ENCODE data around the gene DLD.
"Not testable (repeated sequence)": the region's sequence is repeated elsewhere in the genome, so short reads cannot be mapped to it uniquely, and the experiment has no call there.

DLD gene

DNA sequence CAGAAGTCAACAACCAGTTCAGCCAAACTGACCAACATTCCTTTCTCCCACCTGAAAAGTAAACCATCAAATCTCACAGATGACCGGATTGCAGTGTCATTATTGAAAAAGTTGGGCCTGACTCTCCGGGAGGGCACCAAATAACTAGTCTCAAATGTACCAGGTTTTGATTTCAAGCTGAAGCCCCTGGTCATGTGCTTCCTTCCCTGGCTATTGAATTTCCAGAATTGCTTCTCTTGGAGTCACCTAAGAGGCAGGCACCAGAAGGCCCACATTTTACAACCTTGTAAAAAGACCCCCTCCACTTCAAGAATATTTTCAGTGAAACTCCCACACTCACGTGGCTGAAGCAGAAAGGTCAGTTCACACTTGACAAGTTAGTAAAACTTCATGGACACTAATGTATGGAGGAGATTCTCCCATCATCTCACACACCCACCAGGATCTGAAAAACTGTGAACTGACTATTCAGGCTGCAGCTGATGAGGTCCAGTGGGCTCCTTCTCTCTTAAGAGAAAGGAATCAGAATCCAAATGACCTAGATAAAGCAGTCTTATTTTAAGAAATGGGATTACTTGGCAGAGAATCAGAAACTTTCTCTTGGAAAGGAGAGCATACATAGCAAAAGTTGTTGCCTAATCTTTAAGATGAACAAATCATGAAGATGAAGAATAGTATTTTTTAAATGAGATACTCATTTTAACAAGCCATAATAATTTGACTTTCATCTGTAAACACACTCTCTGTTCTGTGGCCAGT lies 53.6 kb downstream of the DLD start:
- DNase-seq (ENCODE audit: low read depth, low spot score) = no peak

DNA sequence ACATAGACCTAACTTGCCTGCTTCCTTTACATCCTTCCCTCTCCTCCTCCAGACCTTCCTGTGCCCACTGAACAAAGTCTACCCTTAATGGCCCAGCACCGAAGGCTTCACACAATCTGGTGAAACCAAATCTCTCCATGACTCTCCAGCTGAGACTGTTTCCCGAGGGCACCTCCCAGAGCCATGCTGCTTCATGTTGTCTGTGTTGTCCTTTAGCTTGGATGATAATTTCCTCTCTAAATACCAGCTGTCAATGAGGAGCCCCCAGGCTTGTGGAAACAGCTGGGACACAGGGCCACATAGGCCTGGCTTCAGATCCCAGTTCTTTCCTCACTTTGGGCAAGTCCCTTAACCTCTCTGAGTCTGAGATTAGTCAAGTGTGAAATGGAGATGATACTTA lies 54.3 kb downstream of the DLD start:
- no peak for DNase-seq (ENCODE audit: low read depth, low spot score)

DNA sequence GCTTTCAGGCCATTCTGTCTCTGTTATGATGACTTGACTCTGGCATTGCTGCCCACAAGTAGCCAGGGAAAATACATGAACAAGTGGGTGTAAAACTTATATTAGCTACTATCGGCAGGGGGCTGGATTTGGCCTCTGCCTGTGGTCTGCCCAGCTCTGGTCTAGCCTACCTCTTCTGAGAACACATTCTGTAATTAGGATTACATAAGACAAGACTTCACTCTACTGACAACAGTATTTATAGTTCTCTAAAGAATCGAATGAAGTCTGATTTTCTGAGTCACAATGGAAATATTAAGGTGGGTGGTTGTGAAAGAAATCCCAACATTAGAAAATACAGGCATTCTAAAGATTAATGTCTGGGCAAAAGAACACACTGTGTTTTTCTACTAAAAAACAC lies 55.5 kb downstream of the DLD start:
- no peak for DNase-seq (ENCODE audit: low read depth, low spot score)

DNA sequence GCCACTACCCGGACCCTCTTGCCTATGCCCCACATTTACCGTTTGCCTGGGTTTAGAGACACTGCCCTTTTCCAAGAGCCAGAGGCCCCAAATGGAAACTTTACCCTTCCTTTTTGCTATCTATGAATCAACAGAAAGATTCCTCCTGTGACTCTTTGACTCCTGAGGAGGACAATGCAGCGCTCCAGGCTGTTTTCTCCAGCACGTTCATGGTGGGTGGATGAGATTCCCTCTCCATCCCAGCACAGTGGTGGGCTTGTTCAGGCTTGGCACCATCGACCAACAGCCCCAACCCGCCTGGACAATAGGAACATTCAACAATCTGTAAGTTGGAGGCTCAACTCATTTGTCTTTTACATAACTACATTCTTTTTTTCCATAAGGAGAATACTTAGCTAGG lies 55.9 kb downstream of the DLD start:
- DNase-seq (ENCODE audit: low read depth, low spot score) = no peak

DNA sequence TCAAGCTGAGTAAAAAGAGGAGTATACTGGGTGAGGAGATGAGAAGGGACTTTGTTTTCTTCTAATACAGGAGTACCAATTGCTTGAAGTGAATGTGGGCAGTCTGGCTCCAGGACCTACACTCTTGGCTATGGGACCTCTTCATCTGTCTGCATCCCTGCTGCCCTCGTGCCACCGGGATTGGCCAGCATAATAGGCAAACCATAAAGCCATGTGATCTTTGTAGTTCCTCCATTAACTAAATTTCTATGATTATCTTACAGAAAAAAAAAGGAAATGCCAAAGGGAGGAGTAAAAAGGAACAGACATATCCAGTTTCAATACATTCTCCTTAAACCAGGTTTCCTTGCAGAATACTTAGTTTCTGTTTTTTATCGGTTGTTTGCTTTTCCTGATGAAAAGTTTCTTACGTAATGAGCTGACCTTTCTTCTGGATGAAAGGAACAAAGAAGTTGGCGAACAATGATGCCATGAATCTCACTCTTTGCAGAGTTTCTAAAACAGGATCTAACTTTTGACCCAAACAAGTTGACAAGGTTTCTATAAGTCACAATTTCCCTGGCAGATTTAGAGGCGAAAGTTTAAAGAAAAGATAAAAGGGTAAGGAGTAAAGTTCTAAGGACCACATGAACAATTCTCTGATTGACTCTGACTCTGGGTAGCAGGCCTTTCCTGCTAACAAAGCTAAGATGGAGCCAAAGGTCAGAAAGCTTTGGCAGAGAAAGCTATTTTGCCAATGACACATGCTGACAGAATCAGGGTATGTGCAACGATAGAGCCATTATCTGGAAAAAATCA lies 57.9 kb downstream of the DLD start:
- no peak for DNase-seq (ENCODE audit: low read depth, low spot score)

DNA sequence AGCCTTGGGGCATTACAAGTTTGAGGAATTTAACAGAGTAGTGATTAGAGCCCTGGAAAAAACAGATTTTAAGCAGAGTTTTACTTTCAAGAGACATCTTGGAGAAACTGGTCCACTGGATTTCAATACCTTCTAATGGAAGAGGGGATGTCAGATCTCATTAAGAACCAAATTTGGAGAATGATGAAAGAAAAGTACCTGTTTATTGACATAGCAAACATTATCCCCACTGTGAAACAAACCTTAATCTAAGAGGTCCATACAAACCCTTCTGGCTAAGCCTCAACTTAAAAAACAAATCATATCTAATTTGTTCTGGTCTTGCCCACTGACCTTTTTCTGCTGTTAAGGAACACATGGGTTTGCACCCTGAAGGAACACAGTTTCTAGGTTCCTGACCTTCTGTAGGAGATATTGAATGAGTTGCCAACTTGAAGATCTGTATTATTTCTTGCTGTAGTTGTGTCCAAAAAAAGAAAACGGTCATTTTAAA lies 58.5 kb downstream of the DLD start:
- DNase-seq (ENCODE audit: low read depth, low spot score) = no peak

DNA sequence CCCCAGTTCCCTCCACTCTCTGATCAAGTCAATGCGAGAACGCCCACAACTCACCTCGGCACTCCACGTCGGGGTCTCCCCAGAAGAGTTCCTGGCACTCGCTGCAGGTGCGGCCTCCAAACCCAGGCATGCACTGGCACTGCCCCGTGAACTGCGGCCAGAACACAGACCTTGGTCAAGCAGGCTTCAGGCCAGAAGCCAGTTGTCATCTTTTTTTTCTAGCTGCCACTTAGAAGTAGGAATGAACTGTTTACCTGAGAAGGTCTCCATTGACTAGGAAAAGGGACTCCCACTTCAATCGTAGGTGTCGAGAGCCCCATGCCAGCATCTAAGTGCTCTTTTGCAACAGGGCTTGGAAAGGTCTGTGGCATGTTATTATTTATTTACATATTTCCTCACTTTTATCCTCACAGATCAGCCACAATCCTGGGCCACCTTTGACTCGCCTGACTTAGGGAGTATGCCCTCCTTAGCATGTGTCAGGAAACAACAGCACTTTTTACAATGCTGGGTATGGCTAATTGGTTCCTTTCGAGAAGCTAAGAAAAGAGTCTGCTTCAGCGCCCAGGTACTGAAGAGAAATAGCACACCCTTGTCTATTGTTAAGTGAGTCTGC lies 60.3 kb downstream of the DLD start:
- DNase-seq (ENCODE audit: low read depth, low spot score) = no peak

DNA sequence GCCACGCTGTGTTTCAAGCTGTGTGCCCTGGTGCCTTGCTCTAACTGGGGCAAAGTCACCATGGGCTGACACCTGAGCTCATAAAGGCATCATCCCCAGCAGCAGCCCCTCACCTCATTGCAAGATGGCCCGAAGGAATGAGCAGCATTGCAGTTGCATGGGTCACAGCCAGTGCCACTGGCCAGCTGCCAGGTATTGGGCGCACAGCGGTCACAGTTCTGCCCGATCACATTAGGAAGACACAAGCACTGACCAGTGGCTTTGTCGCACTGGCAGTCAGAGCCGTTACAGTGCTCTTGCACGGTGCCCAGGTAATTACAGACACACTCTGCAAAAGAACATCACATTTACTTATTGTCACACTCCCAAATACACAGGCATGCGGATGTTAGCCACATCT lies 60.9 kb downstream of the DLD start:
- no peak for DNase-seq (ENCODE audit: low read depth, low spot score)

DNA sequence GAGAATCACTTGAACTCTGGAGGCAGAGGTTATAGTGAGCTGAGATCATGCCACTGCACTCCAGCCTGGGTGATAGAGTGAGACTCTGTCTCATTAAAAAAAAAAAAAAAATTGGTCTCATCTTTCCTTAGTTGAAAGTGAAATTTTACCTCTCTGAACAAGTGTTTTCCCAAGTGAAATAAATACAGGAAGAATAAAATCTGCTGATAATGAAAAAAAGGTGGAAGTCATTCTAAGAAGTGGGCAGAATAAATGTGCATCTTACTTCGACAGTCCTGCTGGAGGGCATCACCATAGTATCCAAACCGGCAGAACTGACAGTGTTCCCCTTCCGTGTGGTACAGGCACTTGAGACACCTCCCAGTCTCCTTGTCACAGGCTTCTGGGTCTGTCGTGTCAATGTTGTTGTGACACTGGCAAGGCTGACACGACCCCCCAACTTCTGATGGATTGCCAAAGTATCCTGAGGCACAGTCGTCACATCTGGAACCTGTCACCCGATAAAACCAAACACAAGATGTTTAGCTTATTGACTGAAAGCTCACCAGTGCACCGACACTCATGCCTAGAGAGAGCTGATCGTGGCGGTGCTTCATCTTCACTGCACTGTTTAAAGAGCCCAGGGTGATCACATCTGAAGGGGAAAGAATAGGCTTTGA lies 62.4 kb downstream of the DLD start:
- DNase-seq (ENCODE audit: low read depth, low spot score) = no peak

DNA sequence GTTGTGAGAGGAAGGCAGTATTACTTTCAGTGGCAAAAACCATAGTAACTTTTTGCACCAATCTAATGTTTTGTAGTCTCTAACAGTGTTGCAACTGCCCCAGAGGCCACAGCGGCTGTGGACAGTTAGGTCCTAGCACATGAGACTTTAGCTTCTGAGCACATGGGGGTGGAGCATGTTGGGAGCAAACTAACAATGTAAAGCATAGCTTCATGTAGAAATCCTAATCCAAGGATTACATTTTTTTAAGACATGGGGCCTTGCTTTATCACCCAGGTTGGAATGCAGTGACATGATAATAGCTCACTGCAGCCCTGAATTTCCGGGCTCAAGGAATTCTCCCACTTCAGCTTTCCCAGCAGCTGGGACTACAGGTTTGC lies 62.9 kb downstream of the DLD start:
- no peak for DNase-seq (ENCODE audit: low read depth, low spot score)

DNA sequence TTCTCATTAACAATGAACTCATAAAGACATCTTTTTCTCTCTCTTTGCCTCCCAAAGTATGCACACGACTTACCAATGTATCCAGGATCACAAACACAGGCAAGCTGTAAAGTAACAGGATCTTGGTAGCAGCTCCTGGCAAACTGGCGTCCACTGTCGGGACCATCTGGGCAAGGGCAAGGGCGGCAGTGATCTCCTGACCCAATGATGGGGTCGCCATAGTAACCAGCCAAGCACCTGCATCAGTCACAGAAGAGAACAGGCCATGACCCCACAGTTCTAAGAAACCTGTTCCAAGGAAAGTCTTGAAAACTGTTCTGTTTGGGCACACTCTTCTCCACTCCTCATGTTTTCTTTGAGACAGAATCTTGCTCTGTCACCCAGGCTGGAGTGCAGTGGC lies 64.4 kb downstream of the DLD start:
- DNase-seq (ENCODE audit: low read depth, low spot score) = no peak

DNA sequence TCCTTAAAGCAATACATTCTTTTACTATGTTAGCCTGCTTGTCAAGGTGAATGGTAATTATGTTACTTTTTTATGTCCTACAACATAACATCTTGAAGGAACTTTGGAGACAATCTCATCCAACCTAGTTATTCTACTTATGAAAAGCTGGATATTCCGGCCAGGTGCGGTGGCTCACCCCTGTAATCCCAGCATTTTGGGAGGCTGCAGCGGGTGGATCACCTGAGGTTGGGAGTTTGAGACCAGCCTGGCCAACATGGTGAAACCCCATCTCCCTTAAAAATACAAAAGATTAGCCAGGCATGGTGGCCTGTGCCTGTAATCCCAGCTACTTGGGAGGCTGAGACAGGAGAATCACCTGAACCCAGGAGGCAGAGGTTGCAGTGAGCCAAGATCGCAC lies 66.0 kb downstream of the DLD start:
- not testable (repeated sequence) for DNase-seq (ENCODE audit: low read depth, low spot score)

DNA sequence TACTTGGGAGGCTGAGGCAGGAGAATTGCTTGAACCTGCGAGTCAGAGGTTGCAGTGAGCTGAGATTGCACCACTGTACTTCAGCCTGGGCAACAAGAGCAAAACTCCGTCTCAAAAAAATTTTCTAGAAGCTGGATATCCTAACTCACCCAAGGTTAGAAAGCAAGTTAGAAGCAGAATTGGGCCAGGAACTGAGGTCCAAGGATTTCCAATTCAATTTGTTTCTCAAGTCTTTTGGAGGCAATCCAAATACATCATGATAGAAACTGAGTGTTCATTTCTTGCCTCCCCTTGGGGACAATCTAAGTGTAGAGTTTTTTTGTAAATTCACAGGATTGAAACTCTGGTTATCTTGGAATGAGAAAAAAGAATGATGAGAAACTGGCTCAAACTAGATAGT lies 66.5 kb downstream of the DLD start:
- no peak for DNase-seq (ENCODE audit: low read depth, low spot score)

DNA sequence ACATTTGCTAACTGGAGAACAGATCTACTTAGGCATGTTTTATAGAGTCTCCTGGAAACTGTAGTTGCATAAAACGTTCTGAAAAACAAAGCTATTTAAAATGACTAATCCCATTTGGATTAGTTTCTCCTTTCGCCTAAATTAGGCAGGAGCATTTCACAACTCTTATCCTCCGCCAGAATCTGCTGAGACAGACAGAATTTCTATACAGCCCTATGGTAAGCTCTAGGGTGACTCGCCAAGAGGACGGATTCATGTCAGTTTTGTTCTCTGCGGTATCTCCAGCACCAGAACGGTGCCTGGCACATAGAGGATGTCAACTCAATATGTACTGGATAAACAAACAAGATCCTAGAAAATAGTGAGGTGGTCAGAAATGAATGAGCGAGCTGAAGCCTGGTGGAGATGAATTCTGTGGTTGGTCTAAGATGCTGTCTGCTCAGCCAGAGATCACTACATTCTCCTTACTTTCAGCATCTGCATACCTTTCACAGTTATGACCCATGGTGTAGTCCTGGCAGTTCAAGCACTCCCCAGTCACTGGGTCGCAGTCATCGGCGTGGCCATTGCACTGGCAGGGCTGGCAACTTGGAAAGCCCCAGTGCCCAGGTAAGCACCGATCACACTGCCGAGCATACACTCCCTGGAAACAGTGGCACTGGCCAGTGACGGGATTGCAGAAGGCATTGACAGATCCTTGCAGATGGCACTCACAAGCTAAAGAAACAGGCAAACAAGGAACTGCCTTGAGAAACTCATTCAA lies 68.0 kb downstream of the DLD start:
- no peak for DNase-seq (ENCODE audit: low read depth, low spot score)

DNA sequence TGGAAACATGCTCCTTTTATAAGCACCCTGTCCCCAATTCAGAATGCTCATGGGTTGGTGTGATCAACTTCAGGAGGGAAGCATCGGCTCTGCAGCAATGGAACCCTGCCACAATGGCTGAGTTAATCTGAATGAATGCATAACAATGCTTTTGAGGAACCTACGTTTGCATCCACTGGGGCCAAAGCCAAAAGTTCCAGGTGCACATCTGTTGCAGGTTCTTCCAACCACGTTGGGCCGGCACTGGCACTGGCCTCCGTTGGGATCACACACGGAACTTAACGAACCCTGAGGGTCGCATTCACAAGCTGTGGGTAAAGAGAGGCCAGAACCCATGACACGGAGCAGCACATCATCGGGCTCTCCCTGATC lies 68.5 kb downstream of the DLD start:
- no peak for DNase-seq (ENCODE audit: low read depth, low spot score)

DNA sequence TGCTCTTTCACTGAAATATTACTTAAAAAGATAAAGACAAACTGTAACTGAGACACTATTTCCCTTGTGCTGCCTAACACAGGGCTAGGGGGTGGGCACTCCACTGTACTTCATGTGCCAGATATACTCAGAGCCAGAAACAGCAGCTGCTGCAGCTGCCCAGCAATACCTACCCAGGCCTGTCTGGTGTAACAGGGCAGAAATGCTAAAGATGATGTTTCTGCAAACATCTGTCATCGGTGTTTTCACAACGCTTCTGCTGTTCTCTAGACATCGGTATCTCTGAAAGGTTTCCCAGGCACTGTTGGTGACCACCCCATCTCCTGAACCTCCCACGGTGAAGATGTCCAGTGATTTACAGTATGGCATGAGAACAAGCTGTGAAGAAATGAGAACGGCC lies 69.3 kb downstream of the DLD start:
- DNase-seq (ENCODE audit: low read depth, low spot score) = no peak

DNA sequence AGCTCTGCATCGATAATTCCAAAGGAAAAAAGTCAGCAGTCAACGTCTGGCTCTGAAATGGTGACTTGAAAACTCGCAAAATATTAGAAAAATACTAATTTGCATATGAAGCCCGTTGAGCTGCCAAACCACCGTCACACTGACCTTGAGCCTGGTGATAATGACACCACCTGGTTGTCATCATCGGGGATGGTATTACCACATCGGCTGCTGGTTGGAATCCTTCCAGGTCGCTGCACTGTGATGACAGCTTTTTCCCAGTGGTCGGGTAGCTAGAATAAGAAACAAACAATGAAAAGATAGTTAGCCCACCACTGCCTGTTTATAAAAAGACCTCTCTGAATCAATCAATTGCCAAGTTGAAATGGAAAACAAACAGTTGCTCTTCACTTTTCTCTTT lies 70.4 kb downstream of the DLD start:
- no peak for DNase-seq (ENCODE audit: low read depth, low spot score)

DNA sequence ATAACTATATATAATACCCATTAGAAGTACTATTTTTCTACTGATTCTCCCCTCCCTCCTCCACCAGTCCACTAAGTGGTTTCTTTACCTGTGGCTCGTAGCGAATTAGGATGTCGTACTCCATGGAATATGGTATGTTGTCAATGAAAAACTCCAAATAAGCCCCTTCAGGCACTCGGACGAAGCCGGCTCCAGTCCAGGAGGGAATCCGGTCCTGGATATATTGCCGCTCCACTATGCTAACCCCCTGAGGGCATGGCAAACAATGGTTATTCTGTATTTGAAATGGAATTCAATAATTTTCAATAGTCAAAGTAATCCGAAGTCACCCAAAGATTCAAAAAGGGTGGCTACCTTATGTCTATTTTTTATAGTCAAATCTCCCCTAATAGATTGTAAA lies 71.8 kb downstream of the DLD start:
- DNase-seq (ENCODE audit: low read depth, low spot score) = no peak

DNA sequence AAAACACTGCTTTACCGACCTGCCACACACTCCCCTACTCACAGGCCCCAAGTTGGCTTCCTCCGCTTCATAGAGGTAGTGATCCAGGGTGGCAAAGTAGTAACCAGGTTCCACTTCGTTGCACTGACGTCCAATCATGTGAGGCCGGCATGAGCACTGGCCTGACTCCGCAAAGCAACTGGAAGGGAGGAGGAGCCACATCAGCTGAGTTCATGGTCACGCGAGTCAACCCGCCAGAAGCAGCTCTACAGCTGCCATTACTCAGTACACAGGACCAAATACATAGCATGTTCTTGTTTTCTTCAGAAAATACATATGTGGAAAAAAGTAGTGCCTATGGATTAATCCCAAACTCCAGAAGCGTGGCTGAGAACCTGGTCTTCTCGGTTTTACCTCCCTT lies 73.5 kb downstream of the DLD start:
- DNase-seq (ENCODE audit: low read depth, low spot score) = no peak

DNA sequence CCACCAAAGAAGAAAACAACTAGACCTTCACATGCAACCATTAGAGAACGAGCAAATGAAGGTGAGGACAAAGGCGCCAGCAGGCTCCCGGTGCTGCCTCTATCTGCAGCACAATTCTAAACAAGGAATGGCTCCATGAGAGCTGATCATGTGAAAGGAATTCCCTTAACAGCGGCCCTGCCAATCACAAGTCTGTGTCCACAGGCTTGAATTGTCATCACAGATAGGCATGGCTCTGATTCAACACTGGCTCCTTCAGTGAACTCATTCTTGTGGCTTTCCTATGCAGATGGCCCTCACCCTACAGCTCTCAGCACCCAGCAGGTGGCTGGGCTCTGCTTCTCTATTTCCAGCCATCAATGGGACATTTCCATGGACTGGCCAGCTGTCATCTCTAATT lies 75.7 kb downstream of the DLD start:
- no peak for DNase-seq (ENCODE audit: low read depth, low spot score)

DNA sequence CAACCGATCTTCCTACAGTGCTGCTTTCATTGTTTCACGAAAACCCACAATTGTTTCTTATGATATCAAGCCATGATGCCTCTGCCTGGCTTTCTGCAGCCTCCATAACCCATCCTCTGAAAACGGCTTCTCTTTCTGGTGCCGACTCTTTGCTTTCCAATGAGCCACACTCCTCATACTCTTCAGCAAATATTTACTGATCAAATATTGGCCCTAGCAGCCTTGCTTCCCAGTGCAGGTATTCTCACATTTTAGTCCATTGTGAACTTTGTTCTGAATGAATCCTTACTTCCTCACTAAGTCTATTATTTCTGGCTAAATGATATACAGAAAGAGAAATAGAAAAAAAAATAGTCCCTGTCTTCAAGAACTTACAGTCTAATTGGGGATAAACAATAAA lies 76.4 kb downstream of the DLD start:
- DNase-seq (ENCODE audit: low read depth, low spot score) = no peak

DNA sequence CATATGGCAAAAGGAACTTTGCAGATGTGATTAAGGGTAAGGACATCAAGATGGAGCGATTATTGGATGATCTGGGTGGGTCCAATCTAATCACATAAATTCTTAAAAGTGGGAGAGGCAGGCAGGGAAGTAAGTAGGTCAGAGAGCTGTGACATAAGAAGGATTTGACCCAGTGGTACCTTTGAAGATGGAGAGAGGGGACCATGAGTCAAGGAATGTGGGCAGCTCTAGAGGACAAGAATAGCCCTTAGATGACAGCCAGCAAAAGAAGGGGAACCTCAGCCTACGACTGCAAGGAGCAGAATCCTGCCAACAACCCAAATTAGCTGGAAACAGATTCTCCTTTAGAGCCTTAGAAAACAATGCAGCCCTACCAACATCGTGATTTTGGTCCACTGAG lies 77.5 kb downstream of the DLD start:
- DNase-seq (ENCODE audit: low read depth, low spot score) = no peak
